HepG2 (cell line): Measurements from ENCODE around the gene STAT1. TPM values are rescaled to one million over a fixed set of nuclear protein-coding genes. Genes with fewer than 3 reads are reported as not detected.

ENCODE experiments used
- ATAC-seq: fragments of 200-7000 bp; cut with Tn5 transposase; 3 replicates; pipeline ENCODE4 v1.9.1; 2020; ENCODE audit warnings: mild to moderate bottlenecking, moderate library complexity
- BruUV-seq: library from RNA; stranded (reverse); fragments of 400-500 nt; replicated peaks from 2 replicates; lab custom pipeline; 2021; lab: Mats Ljungman, UMichigan
- CTCF ChIA-PET: fragments of 300-600 bp; formaldehyde crosslinking; extraction: SDS; loops from one replicate; lab custom pipeline; 2021; ENCODE audit warnings: low total read pairs, inconsistent platforms, low intra/inter-chr PET ratio; lab: Yijun Ruan, JAX
- POLR2A ChIA-PET: fragments of 350-600 bp; sonication (Branson Sonifier 250); formaldehyde crosslinking; loops from one replicate; lab custom pipeline; 2020; ENCODE audit warnings: antibody characterized with exemption, inconsistent platforms; lab: Yijun Ruan, JAX
- DNase-seq: peaks from one replicate; pipeline ENCODE4 v3.0.0-alpha.2; 2015; ENCODE audit warnings: low spot score
- FAIRE-seq: peaks from 3 replicates; lab custom pipeline; 2011; peaks lifted over from hg19 to GRCh38; lab: Jason Lieb, UNC
- H2AFZ ChIP-seq: one replicate; pipeline ENCODE4 v1.6.1; 2011; ENCODE audit warnings: low read length, inconsistent platforms
- H3K27ac ChIP-seq: fragments of 300-600 bp; 3 replicates; pipeline ENCODE4 v1.8.0; 2011; ENCODE audit warnings: mixed run types, mild to moderate bottlenecking, mixed read lengths, low read length, inconsistent platforms; ENCODE audit not compliant: insufficient read depth; ENCODE audit errors: extremely low read length
- H3K27me3 ChIP-seq, 2 experiments: fragments of 200-600 bp in 1 of 2; 2 replicates in 1 of 2; 3 replicates in 1 of 2; pipeline versions ENCODE4 v1.6.0 to v1.8.0; 2011; ENCODE audit warnings: low read length in 2 of 2, mild to moderate bottlenecking in 2 of 2, moderate library complexity in 2 of 2, inconsistent platforms in 1 of 2; ENCODE audit not compliant: insufficient read depth in 2 of 2, control insufficient read depth in 1 of 2
- H3K36me3 ChIP-seq, 2 experiments: fragments of 200-600 bp in 1 of 2; replicated peaks in 1 of 2; 2 replicates in 1 of 2; 3 replicates in 1 of 2; pipeline versions ENCODE4 v1.5.1 to v1.8.0; 2011; ENCODE audit warnings: low read length in 2 of 2, inconsistent platforms in 1 of 2; ENCODE audit not compliant: insufficient read depth in 2 of 2, control insufficient read depth in 1 of 2
- H3K4me1 ChIP-seq: 2 replicates; pipeline ENCODE4 v1.5.1; 2012; ENCODE audit warnings: low read length, inconsistent platforms; ENCODE audit not compliant: insufficient read depth
- H3K4me2 ChIP-seq: 2 replicates; pipeline ENCODE4 v1.6.0; 2011; ENCODE audit warnings: low read depth, low read length, inconsistent platforms
- H3K4me3 ChIP-seq, 3 experiments: fragments of 200-600 bp in 1 of 3; sonication (generic), shearing (Covaris generic) in 1 of 3; replicated peaks in 1 of 3; 2 replicates each; pipeline ENCODE4 v1.5.1; 2011 to 2016; ENCODE audit warnings: low read length in 3 of 3, inconsistent platforms in 2 of 3, low read depth in 2 of 3, mild to moderate bottlenecking in 2 of 3, control low read depth in 1 of 3, mixed read lengths in 1 of 3; ENCODE audit not compliant: insufficient read depth in 1 of 3
- H3K79me2 ChIP-seq: one replicate; pipeline ENCODE4 v1.6.1; 2011; ENCODE audit warnings: low read length, inconsistent platforms; ENCODE audit not compliant: insufficient read depth
- H3K9ac ChIP-seq: 2 replicates; pipeline ENCODE4 v1.6.0; 2011; ENCODE audit warnings: mild to moderate bottlenecking, low read depth, low read length, inconsistent platforms; ENCODE audit not compliant: insufficient read depth
- H3K9me3 ChIP-seq: 2 replicates; pipeline ENCODE4 v1.5.1; 2012; ENCODE audit warnings: mild to moderate bottlenecking, low read length
- H4K20me1 ChIP-seq: 2 replicates; pipeline ENCODE4 v1.6.0; 2011; ENCODE audit warnings: inconsistent platforms, mild to moderate bottlenecking, low read length, moderate library complexity; ENCODE audit not compliant: insufficient read depth
- HNRNPL ChIP-seq: fragments of 200-400 bp; formaldehyde crosslinking; IDR thresholded peaks from 2 replicates; pipeline ENCODE4 v1.6.1; 2017; ENCODE audit warnings: mild to moderate bottlenecking, low read depth, low read length
- IKZF1 ChIP-seq: fragments of 450-650 bp; IDR thresholded peaks from 2 replicates; pipeline ENCODE4 v1.7.1; 2016
- JUND ChIP-seq: sonication (generic); formaldehyde crosslinking; IDR thresholded peaks from 2 replicates; pipeline ENCODE4 v1.8.0; 2022; ENCODE audit warnings: mild to moderate bottlenecking, missing genetic modification reagents
- MTERF4 ChIP-seq: sonication (generic); formaldehyde crosslinking; IDR thresholded peaks from 2 replicates; pipeline ENCODE4 v1.8.0; 2023; ENCODE audit warnings: mild to moderate bottlenecking, missing genetic modification reagents
- MYC ChIP-seq: sonication (generic); formaldehyde crosslinking; IDR thresholded peaks from 2 replicates; pipeline ENCODE4 v1.9.0; 2021; ENCODE audit warnings: missing genetic modification reagents, borderline replicate concordance
- PHF20 ChIP-seq: sonication (generic); formaldehyde crosslinking; IDR thresholded peaks from 2 replicates; pipeline ENCODE4 v1.5.0; 2020; ENCODE audit warnings: mild to moderate bottlenecking, missing genetic modification reagents
- SIX1 ChIP-seq: sonication (generic); formaldehyde crosslinking; IDR thresholded peaks from 2 replicates; pipeline ENCODE4 v1.4.0; 2020; ENCODE audit warnings: missing genetic modification reagents, borderline replicate concordance
- SMAD3 ChIP-seq: sonication (generic); formaldehyde crosslinking; IDR thresholded peaks from 2 replicates; pipeline ENCODE4 v1.4.0; 2020; ENCODE audit warnings: missing genetic modification reagents
- SRSF4 ChIP-seq: fragments of 200-400 bp; formaldehyde crosslinking; IDR thresholded peaks from one replicate; pipeline ENCODE4 v1.6.1; 2018; ENCODE audit warnings: mild to moderate bottlenecking, low read depth, low read length, moderate library complexity; ENCODE audit not compliant: poor library complexity, severe bottlenecking
- TBL1XR1 ChIP-seq: fragments of 150-350 bp; IDR thresholded peaks from 2 replicates; pipeline ENCODE4 v1.6.1; 2014; ENCODE audit warnings: borderline replicate concordance, low read length; ENCODE audit not compliant: partially characterized antibody
- TBP ChIP-seq: sonication (generic); formaldehyde crosslinking; IDR thresholded peaks from 2 replicates; pipeline ENCODE4 v1.5.0; 2020; ENCODE audit warnings: missing genetic modification reagents
- TBX3 ChIP-seq: fragments of 450-650 bp; IDR thresholded peaks from 2 replicates; pipeline ENCODE4 v1.6.1; 2017; ENCODE audit warnings: antibody characterized with exemption, mild to moderate bottlenecking, inconsistent platforms, borderline replicate concordance
- XRCC5 ChIP-seq: fragments of 200-400 bp; formaldehyde crosslinking; optimal IDR thresholded peaks from 2 replicates; pipeline ENCODE3; 2017; ENCODE audit warnings: mild to moderate bottlenecking, low read length
- ZNF749 ChIP-seq: sonication (generic); formaldehyde crosslinking; IDR thresholded peaks from 2 replicates; pipeline ENCODE4 v1.8.0; 2022; ENCODE audit warnings: mild to moderate bottlenecking, missing genetic modification reagents, moderate library complexity, borderline replicate concordance
- ZNF800 ChIP-seq: sonication (generic); formaldehyde crosslinking; IDR thresholded peaks from 2 replicates; pipeline ENCODE4 v1.4.0; 2020; ENCODE audit warnings: missing genetic modification reagents
- in situ Hi-C: cut with HindIII; loops from 2 replicates; pipeline ENCODE4 v1.10.0; 2017; ENCODE audit warnings: low pct_unique_long_range_greater_than_20kb; ENCODE audit not compliant: extremely low pct_ligation_motif_present
- intact Hi-C: fragments of 100-400 bp; cut with micrococcal nuclease; formaldehyde crosslinking; loops from one replicate; pipeline ENCODE4 v1.10.0; 2022; ENCODE audit not compliant: unreplicated experiment
- polyA plus RNA-seq, 8 experiments: library from polyadenylated mRNA; depleted of rRNA in 3 of 8; stranded (reverse) in 7 of 8; unstranded in 1 of 8; fragments of >200 nt; fragmentation: Illumina TruSeq in 4 of 8; extraction: Trizol in 4 of 8; gene quantifications; 2 replicates each; pipeline versions ENCODE4 v1.2.1 to v1.2.3, GENCODE V29; 2011 to 2016; ENCODE audit warnings: low read depth in 4 of 8, missing spikeins in 1 of 8, mixed read lengths in 1 of 8; ENCODE audit not compliant: insufficient read depth in 1 of 8
- total RNA-seq, 5 experiments: library from RNA; depleted of rRNA; stranded (reverse); fragments of >200 nt; fragmentation: Illumina TruSeq; extraction: Trizol; gene quantifications; 2 replicates each; pipeline ENCODE4 v1.2.3, GENCODE V29; 2016; ENCODE audit warnings: low read depth in 1 of 5
- TF ChIP-seq, protein P1 (sequence below): sonication (generic); formaldehyde crosslinking; IDR thresholded peaks from 2 replicates; pipeline ENCODE4 v1.4.0; 2020; ENCODE audit warnings: missing genetic modification reagents
- TF ChIP-seq, protein P2 (sequence below): sonication (generic); formaldehyde crosslinking; IDR thresholded peaks from 2 replicates; pipeline ENCODE4 v1.8.1; 2023; ENCODE audit warnings: mild to moderate bottlenecking, inconsistent platforms, moderate library complexity, missing genetic modification reagents, borderline replicate concordance
- TF ChIP-seq, protein P3 (sequence below): IDR thresholded peaks from 2 replicates; pipeline ENCODE4 v1.6.1; 2016

STAT1 gene
- total and polyA plus RNA-seq, 2 of the 13 experiments (the other 11 are each of a cell fraction or from before 2014, with no cell fraction given) = 21.8 to 59.6 TPM

DNA sequence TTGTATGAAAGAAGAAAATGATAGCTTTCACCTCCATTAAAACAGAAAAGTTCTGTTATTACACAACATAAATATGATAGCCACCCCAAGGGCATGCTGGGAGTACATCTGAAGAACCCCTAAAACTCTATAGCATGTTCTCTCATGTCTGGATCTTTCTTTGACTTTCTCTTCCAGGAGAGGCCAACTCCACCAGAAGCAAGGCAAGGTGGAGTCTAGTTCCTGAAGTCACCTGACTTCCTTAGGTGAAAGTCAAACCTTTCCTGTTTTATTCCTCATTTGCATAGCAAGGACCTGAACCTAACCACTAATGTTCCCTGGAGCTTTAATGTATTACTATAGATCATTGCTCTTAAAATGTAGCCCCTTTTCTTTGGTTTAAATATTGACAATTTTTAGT lies 5.7 kb downstream of the STAT1 start:
- ATAC-seq (no peak), DNase-seq (no peak), FAIRE-seq (no peak)
- intact Hi-C loops (no loop called here), in situ Hi-C loops (no loop called here)
- ChIA-PET CTCF (no interaction called here), POLR2A (no interaction called here)
- Histone ChIP-seq H3K9me3 (no peaks in the 10 kb centered on the region), H3K4me3 (no peak overlapping the region), H4K20me1 (no peaks in the 10 kb centered on the region), H3K79me2 (peaks cover 12% of the 10 kb centered on the region), H3K4me1 (peaks cover 16% of the 10 kb centered on the region), H2AFZ (no peak overlapping the region), H3K9ac (no peak overlapping the region), H3K36me3 (peaks cover 22 to 71% of the 10 kb centered on the region in 2 experiments), H3K27me3 (no peaks in the 10 kb centered on the region; a peak in 1 of 5 replicates), H3K4me2 (no peak overlapping the region), H3K27ac (no peak overlapping the region)
- no TSS peak for BruUV-seq
- no peak for TF ChIP-seq JUND (CRISPR knock-in tag)
- TF ChIP-seq XRCC5 = no peak
- TF ChIP-seq, protein P1, sequence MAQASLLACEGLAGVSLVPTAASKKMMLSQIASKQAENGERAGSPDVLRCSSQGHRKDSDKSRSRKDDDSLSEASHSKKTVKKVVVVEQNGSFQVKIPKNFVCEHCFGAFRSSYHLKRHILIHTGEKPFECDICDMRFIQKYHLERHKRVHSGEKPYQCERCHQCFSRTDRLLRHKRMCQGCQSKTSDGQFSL (CRISPR knock-in tag) = no peak
- TF ChIP-seq, protein P2, sequence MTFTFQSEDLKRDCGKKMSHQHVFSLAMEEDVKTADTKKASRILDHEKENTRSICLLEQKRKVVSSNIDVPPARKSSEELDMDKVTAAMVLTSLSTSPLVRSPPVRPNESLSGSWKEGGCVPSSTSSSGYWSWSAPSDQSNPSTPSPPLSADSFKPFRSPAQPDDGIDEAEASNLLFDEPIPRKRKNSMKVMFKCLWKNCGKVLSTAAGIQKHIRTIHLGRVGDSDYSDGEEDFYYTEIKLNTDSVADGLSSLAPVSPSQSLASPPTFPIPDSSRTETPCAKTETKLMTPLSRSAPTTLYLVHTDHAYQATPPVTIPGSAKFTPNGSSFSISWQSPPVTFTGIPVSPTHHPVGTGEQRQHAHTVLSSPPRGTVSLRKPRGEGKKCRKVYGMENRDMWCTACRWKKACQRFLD (CRISPR knock-in tag) = no peak
- no peak for TF ChIP-seq TBX3
- no peak for TF ChIP-seq MTERF4 (CRISPR knock-in tag)
- TF ChIP-seq, protein P3, sequence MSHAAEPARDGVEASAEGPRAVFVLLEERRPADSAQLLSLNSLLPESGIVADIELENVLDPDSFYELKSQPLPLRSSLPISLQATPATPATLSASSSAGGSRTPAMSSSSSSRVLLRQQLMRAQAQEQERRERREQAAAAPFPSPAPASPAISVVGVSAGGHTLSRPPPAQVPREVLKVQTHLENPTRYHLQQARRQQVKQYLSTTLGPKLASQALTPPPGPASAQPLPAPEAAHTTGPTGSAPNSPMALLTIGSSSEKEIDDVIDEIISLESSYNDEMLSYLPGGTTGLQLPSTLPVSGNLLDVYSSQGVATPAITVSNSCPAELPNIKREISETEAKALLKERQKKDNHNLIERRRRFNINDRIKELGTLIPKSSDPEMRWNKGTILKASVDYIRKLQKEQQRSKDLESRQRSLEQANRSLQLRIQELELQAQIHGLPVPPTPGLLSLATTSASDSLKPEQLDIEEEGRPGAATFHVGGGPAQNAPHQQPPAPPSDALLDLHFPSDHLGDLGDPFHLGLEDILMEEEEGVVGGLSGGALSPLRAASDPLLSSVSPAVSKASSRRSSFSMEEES (CRISPR knock-in tag) = no peak
- TF ChIP-seq TBP (CRISPR knock-in tag) = no peak
- TF ChIP-seq MYC (CRISPR knock-in tag) = no peak
- TF ChIP-seq ZNF800 (CRISPR knock-in tag) = no peak
- no peak for TF ChIP-seq SRSF4
- no peak for TF ChIP-seq SMAD3
- TF ChIP-seq IKZF1 = no peak
- TF ChIP-seq ZNF749 (CRISPR knock-in tag) = no peak
- no peak for TF ChIP-seq SIX1 (CRISPR knock-in tag)
- no peak for TF ChIP-seq HNRNPL
- no peak for TF ChIP-seq TBL1XR1
- TF ChIP-seq PHF20 (CRISPR knock-in tag) = no peak
